ENCODE results near the gene PRR23E. TPM values are rescaled to one million over a fixed set of nuclear protein-coding genes. Genes with fewer than 3 reads are reported as not detected.

Gene PRR23E
- total RNA-seq, 2 donors from 2014 or later, result not detected

- Histone ChIP-seq H3K27me3 (no peaks in the 10 kb centered on the region), H3K4me3 (no peak overlapping the region), H3K27ac (no peak overlapping the region), H3K9me3 (no peaks in the 10 kb centered on the region), H3K36me3 (no peaks in the 10 kb centered on the region), H3K4me1 (no peaks in the 10 kb centered on the region)
- TF ChIP-seq CTCF (IDR thresholded peaks at IDR 0.05), result no peak
- peak; percentile 21 for DNase-seq (ENCODE audit: low spot score)
Observed at GRCh38 chr3:127213381-127213918, 20.5 kb downstream of the PRR23E start.

GRCh38 chr3:127214975-127215374 is 22.0 kb downstream of the PRR23E start:
- Histone ChIP-seq H3K4me1 (no peaks in the 10 kb centered on the region), H3K4me3 (no peak overlapping the region), H3K36me3 (no peaks in the 10 kb centered on the region), H3K27ac (no peak overlapping the region), H3K9me3 (no peaks in the 10 kb centered on the region), H3K27me3 (no peaks in the 10 kb centered on the region)
- no peak for TF ChIP-seq CTCF (IDR thresholded peaks at IDR 0.05)
- DNase-seq (ENCODE audit: low spot score), result no peak

DNA sequence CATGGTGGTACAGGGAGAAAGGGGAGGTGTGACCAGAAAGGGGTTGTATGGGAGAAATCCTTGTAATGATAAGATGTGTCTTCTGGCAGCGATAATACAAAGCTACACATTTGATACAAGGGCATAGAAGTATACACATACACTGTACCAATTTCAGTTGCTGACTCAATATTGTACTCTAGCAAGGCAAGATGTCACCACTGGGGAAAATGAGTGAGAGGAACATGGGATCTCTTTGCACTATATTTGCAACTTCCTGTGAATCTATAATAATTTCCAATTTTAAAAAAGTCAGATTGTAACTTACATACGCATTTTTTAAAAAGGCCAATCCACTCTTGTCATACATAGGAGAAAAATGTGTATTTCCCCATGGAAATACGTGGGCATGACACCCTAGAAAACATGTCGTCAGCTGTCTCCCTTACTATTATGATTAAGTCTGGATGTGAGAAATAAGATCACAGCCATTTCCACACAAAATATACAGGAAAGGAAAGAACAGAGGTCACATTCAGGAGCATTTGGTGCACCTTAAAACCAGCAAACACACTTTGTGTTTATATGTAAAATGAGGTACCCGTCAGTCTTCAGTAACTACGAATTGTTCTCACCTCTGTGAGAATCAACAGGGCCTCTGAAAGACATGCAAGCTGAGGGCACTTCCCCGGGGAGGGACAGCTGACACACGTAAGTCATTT is 22.9 kb downstream of the PRR23E start:
- no peak for TF ChIP-seq CTCF (IDR thresholded peaks at IDR 0.05)
- H3K27me3 ChIP-seq, result no peaks in the 10 kb centered on the region
- DNase-seq (ENCODE audit: low spot score), result no peak
- no peak overlapping the region for H3K4me3 ChIP-seq
- no peaks in the 10 kb centered on the region for H3K4me1 ChIP-seq
- H3K27ac ChIP-seq, result no peak overlapping the region
- H3K9me3 ChIP-seq, result no peaks in the 10 kb centered on the region
- H3K36me3 ChIP-seq, result no peaks in the 10 kb centered on the region

- peak; percentile 38 for DNase-seq (ENCODE audit: low spot score)
- Histone ChIP-seq H3K9me3 (no peaks in the 10 kb centered on the region), H3K27ac (no peak overlapping the region), H3K36me3 (no peaks in the 10 kb centered on the region), H3K27me3 (no peaks in the 10 kb centered on the region), H3K4me1 (no peaks in the 10 kb centered on the region), H3K4me3 (no peak overlapping the region)
- no peak for TF ChIP-seq CTCF (IDR thresholded peaks at IDR 0.05)
Observed at GRCh38 chr3:127216415-127217261, 23.7 kb downstream of the PRR23E start.

- Histone ChIP-seq H3K27ac (no peak overlapping the region), H3K4me1 (no peaks in the 10 kb centered on the region), H3K36me3 (no peaks in the 10 kb centered on the region), H3K4me3 (no peak overlapping the region), H3K9me3 (no peaks in the 10 kb centered on the region), H3K27me3 (no peaks in the 10 kb centered on the region)
- no peak for TF ChIP-seq CTCF (IDR thresholded peaks at IDR 0.05)
- DNase-seq (ENCODE audit: low spot score), result peak; percentile 7
Observed at GRCh38 chr3:127217596-127218453, 24.9 kb downstream of the PRR23E start.
